Ovary (tissue), 3 donors: ENCODE measurements around the gene MAP2K5.

Experiments used
- EP300 ChIP-seq: sonication (generic); formaldehyde crosslinking; IDR thresholded peaks from one replicate; pipeline ENCODE4 v1.6.1; 2017; ENCODE audit warnings: antibody characterized with exemption
- POLR2A ChIP-seq: fragments of 450-650 bp; IDR thresholded peaks from one replicate; pipeline ENCODE4 v1.6.1; 2017; ENCODE audit warnings: antibody characterized with exemption, mild to moderate bottlenecking, moderate library complexity
- TF ChIP-seq, protein P1 (sequence below), 3 donors: fragments of 450-650 bp in 2 of 3; fragments of 200-600 bp in 1 of 3; IDR thresholded peaks; one replicate each; pipeline versions ENCODE4 v1.5.1 to v1.8.0; 2016 to 2022; ENCODE audit warnings: antibody characterized with exemption in 3 of 3, mild to moderate bottlenecking in 1 of 3
- donor health status: DM: no; HTN: no; CAD: no.

DNA sequence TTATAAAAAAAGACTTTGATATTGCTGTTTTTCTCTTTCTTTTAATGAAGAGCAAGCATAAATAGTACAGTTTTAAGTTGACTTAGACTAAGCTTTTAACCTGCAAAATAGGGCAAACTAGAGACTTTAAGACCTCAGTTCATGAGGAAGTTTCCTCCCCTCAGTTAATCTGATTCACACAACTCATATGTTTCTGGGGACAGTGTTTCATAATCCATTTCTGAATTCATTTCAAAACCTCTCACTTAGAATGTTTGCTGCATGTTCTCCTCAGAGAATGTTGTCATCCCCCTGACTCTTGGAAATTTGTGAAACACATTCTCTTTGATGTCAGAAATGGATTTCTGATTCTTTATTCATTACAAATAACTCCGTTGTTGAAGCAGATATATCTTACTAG lies 203.5 kb downstream of the MAP2K5 start:
- TF ChIP-seq, protein P1, sequence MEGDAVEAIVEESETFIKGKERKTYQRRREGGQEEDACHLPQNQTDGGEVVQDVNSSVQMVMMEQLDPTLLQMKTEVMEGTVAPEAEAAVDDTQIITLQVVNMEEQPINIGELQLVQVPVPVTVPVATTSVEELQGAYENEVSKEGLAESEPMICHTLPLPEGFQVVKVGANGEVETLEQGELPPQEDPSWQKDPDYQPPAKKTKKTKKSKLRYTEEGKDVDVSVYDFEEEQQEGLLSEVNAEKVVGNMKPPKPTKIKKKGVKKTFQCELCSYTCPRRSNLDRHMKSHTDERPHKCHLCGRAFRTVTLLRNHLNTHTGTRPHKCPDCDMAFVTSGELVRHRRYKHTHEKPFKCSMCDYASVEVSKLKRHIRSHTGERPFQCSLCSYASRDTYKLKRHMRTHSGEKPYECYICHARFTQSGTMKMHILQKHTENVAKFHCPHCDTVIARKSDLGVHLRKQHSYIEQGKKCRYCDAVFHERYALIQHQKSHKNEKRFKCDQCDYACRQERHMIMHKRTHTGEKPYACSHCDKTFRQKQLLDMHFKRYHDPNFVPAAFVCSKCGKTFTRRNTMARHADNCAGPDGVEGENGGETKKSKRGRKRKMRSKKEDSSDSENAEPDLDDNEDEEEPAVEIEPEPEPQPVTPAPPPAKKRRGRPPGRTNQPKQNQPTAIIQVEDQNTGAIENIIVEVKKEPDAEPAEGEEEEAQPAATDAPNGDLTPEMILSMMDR (IDR thresholded peaks at IDR 0.05): no peak
- no peak for TF ChIP-seq POLR2A
- no peak for TF ChIP-seq EP300
